ENCODE results near the gene CAMK2G.
"Not testable (repeated sequence)": the region's sequence is repeated elsewhere in the genome, so short reads cannot be mapped to it uniquely, and the experiment has no call there.

The CAMK2G gene

GRCh38 chr10:73838008-73838567, 36.3 kb downstream of the CAMK2G start:
- H3F3A ChIP-seq (ENCODE audit: insufficient read depth, low read length) = no peaks in the 10 kb centered on the region
- H3K4me3 ChIP-seq (ENCODE audit: low read depth, low read length, poor library complexity, severe bottlenecking) = no peak overlapping the region
- no peaks in the 10 kb centered on the region for H3K9me2 ChIP-seq (ENCODE audit: low read depth, low read length)
- H3K79me2 ChIP-seq (ENCODE audit: insufficient read depth, low read length) = no peaks in the 10 kb centered on the region
- no peak overlapping the region for H3K4me2 ChIP-seq (ENCODE audit: low read length)
- H4K20me1 ChIP-seq (ENCODE audit: insufficient read depth, low read length) = no peaks in the 10 kb centered on the region
- no peak overlapping the region for H3K9ac ChIP-seq (ENCODE audit: low read length)
- H2AFZ ChIP-seq (ENCODE audit: low read length) = no peak overlapping the region
- no peaks in the 10 kb centered on the region for H3K9me3 ChIP-seq (ENCODE audit: low read length)
- H3K4me1 ChIP-seq (ENCODE audit: insufficient read depth, low read length, severe bottlenecking) = no peaks in the 10 kb centered on the region
- H3K27ac ChIP-seq (ENCODE audit: low read depth, low read length, poor library complexity, severe bottlenecking) = no peak overlapping the region
- H3K27me3 ChIP-seq (ENCODE audit: insufficient read depth, low read length) = no peaks in the 10 kb centered on the region
- TF ChIP-seq EZH2 (IDR thresholded peaks at IDR 0.05; ENCODE audit: borderline replicate concordance, low read length) = no peak
- peaks cover 35% of the 10 kb centered on the region; the same call in 1 of the 2 replicates for H3K36me3 ChIP-seq (ENCODE audit: insufficient read depth, low read length)

GRCh38 chr10:73837072-73837471, 37.3 kb downstream of the CAMK2G start:
- H3K9me2 ChIP-seq (ENCODE audit: low read depth, low read length) = no peaks in the 10 kb centered on the region
- peaks cover 30% of the 10 kb centered on the region; the same call in 1 of the 2 replicates for H3K36me3 ChIP-seq (ENCODE audit: insufficient read depth, low read length)
- no peaks in the 10 kb centered on the region for H3F3A ChIP-seq (ENCODE audit: insufficient read depth, low read length)
- no peaks in the 10 kb centered on the region for H3K9me3 ChIP-seq (ENCODE audit: low read length)
- no peaks in the 10 kb centered on the region for H3K27me3 ChIP-seq (ENCODE audit: insufficient read depth, low read length)
- no peak for TF ChIP-seq EZH2 (IDR thresholded peaks at IDR 0.05; ENCODE audit: borderline replicate concordance, low read length)
- TF ChIP-seq CTCF (IDR thresholded peaks at IDR 0.05; ENCODE audit: low read length) = no peak
- H3K27ac ChIP-seq (ENCODE audit: low read depth, low read length, poor library complexity, severe bottlenecking) = no peak overlapping the region
- no peak overlapping the region for H3K4me3 ChIP-seq (ENCODE audit: low read depth, low read length, poor library complexity, severe bottlenecking)
- no peaks in the 10 kb centered on the region for H3K79me2 ChIP-seq (ENCODE audit: insufficient read depth, low read length)
- no peak overlapping the region for H3K9ac ChIP-seq (ENCODE audit: low read length)
- no peak overlapping the region for H2AFZ ChIP-seq (ENCODE audit: low read length)
- no peaks in the 10 kb centered on the region for H3K4me1 ChIP-seq (ENCODE audit: insufficient read depth, low read length, severe bottlenecking)
- no peak overlapping the region for H3K4me2 ChIP-seq (ENCODE audit: low read length)
- H4K20me1 ChIP-seq (ENCODE audit: insufficient read depth, low read length) = no peaks in the 10 kb centered on the region

- no peak for TF ChIP-seq CTCF (IDR thresholded peaks at IDR 0.05; ENCODE audit: low read length)
- TF ChIP-seq EZH2 (IDR thresholded peaks at IDR 0.05; ENCODE audit: borderline replicate concordance, low read length) = no peak
These were observed 37.9 kb downstream of the CAMK2G start for GRCh38 chr10:73836427-73836980.

GRCh38 chr10:73829090-73829489, 45.3 kb downstream of the CAMK2G start:
- H3K27me3 ChIP-seq (ENCODE audit: insufficient read depth, low read length); H3F3A ChIP-seq (ENCODE audit: insufficient read depth, low read length); H3K4me2 ChIP-seq (ENCODE audit: low read length); H3K9me2 ChIP-seq (ENCODE audit: low read depth, low read length); H4K20me1 ChIP-seq (ENCODE audit: insufficient read depth, low read length); H2AFZ ChIP-seq (ENCODE audit: low read length); H3K27ac ChIP-seq (ENCODE audit: low read depth, low read length, poor library complexity, severe bottlenecking); H3K9ac ChIP-seq (ENCODE audit: low read length); H3K4me3 ChIP-seq (ENCODE audit: low read depth, low read length, poor library complexity, severe bottlenecking); H3K9me3 ChIP-seq (ENCODE audit: low read length); H3K79me2 ChIP-seq (ENCODE audit: insufficient read depth, low read length); H3K4me1 ChIP-seq (ENCODE audit: insufficient read depth, low read length, severe bottlenecking): not testable (repeated sequence)
- peaks cover 11% of the 10 kb centered on the region for H3K36me3 ChIP-seq (ENCODE audit: insufficient read depth, low read length)

More at GRCh38 chr10:73836427-73836980, 37.9 kb downstream of the CAMK2G start:
- no peaks in the 10 kb centered on the region for H3F3A ChIP-seq (ENCODE audit: insufficient read depth, low read length)
- no peaks in the 10 kb centered on the region for H4K20me1 ChIP-seq (ENCODE audit: insufficient read depth, low read length)
- H3K9me3 ChIP-seq (ENCODE audit: low read length) = no peaks in the 10 kb centered on the region
- no peak overlapping the region for H3K9ac ChIP-seq (ENCODE audit: low read length)
- no peaks in the 10 kb centered on the region for H3K9me2 ChIP-seq (ENCODE audit: low read depth, low read length)
- no peak overlapping the region for H2AFZ ChIP-seq (ENCODE audit: low read length)
- no peak overlapping the region for H3K4me3 ChIP-seq (ENCODE audit: low read depth, low read length, poor library complexity, severe bottlenecking)
- no peaks in the 10 kb centered on the region for H3K79me2 ChIP-seq (ENCODE audit: insufficient read depth, low read length)
- H3K4me2 ChIP-seq (ENCODE audit: low read length) = no peak overlapping the region
- H3K4me1 ChIP-seq (ENCODE audit: insufficient read depth, low read length, severe bottlenecking) = no peaks in the 10 kb centered on the region
- no peak overlapping the region for H3K27ac ChIP-seq (ENCODE audit: low read depth, low read length, poor library complexity, severe bottlenecking)
- H3K36me3 ChIP-seq (ENCODE audit: insufficient read depth, low read length) = peaks cover 30% of the 10 kb centered on the region; the same call in 1 of the 2 replicates
- no peaks in the 10 kb centered on the region for H3K27me3 ChIP-seq (ENCODE audit: insufficient read depth, low read length)
